Stomach smooth muscle (tissue), 2 donors: ENCODE results near the gene TTBK1.

Source experiments
- H3K27ac ChIP-seq: one replicate; pipeline ENCODE4 v1.7.0; 2013; ENCODE audit warnings: mild to moderate bottlenecking, low read length, inconsistent platforms
- H3K27me3 ChIP-seq, 2 donors: one replicate each; pipeline ENCODE4 v1.7.0; 2013; ENCODE audit warnings: low read length in 2 of 2; ENCODE audit not compliant: insufficient read depth in 2 of 2, control insufficient read depth in 1 of 2
- H3K36me3 ChIP-seq, 2 donors: one replicate each; pipeline ENCODE4 v1.7.0; 2013; ENCODE audit warnings: low read length in 2 of 2; ENCODE audit not compliant: control insufficient read depth in 2 of 2, insufficient read depth in 2 of 2
- H3K4me1 ChIP-seq: one replicate; pipeline ENCODE4 v1.7.0; 2013; ENCODE audit warnings: low read length; ENCODE audit not compliant: control insufficient read depth, insufficient read depth
- H3K4me3 ChIP-seq, 2 donors: one replicate each; pipeline ENCODE4 v1.7.0; 2013; ENCODE audit warnings: low read length in 2 of 2
- H3K9ac ChIP-seq, 2 donors: one replicate each; pipeline ENCODE4 v1.7.0; 2013; ENCODE audit warnings: low read length in 2 of 2, mild to moderate bottlenecking in 1 of 2
- H3K9me3 ChIP-seq, 2 donors: one replicate each; pipeline ENCODE4 v1.7.0; 2013; ENCODE audit warnings: low read length in 2 of 2; ENCODE audit not compliant: control insufficient read depth in 2 of 2
- donor health status: healthy.
- donor health status: Pancreatic carcinoma.

Gene TTBK1

GRCh38 chr6:43328528-43328927 lies 85.2 kb downstream of the TTBK1 start:
- Histone ChIP-seq H3K27me3 (no peaks in the 10 kb centered on the region), H3K4me1 (no peaks in the 10 kb centered on the region), H3K9ac (no peak overlapping the region), H3K9me3 (no peaks in the 10 kb centered on the region), H3K27ac (no peak overlapping the region), H3K36me3 (peaks cover 0 to 8% of the 10 kb centered on the region in 2 donors), H3K4me3 (no peak overlapping the region)

GRCh38 chr6:43331470-43331869 lies 88.2 kb downstream of the TTBK1 start:
- H3K27ac ChIP-seq: no peak overlapping the region
- peaks cover 0 to 9% of the 10 kb centered on the region in 2 donors for H3K36me3 ChIP-seq
- H3K9ac ChIP-seq: no peak overlapping the region
- H3K9me3 ChIP-seq: no peaks in the 10 kb centered on the region
- H3K4me1 ChIP-seq: no peaks in the 10 kb centered on the region
- no peak overlapping the region for H3K4me3 ChIP-seq
- H3K27me3 ChIP-seq: no peaks in the 10 kb centered on the region

- H3K9me3 ChIP-seq: no peaks in the 10 kb centered on the region
- H3K9ac ChIP-seq: no peak overlapping the region
- peaks cover 0 to 10% of the 10 kb centered on the region in 2 donors for H3K36me3 ChIP-seq
- H3K4me3 ChIP-seq: no peak overlapping the region
- no peaks in the 10 kb centered on the region for H3K27me3 ChIP-seq
- H3K4me1 ChIP-seq: no peaks in the 10 kb centered on the region
- H3K27ac ChIP-seq: no peak overlapping the region
Observed at GRCh38 chr6:43331891-43332290, 88.6 kb downstream of the TTBK1 start.

GRCh38 chr6:43334466-43335095 lies 91.3 kb downstream of the TTBK1 start:
- Histone ChIP-seq H3K36me3 (peaks cover 17 to 30% of the 10 kb centered on the region in 2 donors), H3K4me3 (no peak overlapping the region), H3K27ac (no peak overlapping the region), H3K27me3 (no peaks in the 10 kb centered on the region), H3K4me1 (no peaks in the 10 kb centered on the region), H3K9me3 (no peaks in the 10 kb centered on the region), H3K9ac (no peak overlapping the region)

- Histone ChIP-seq H3K36me3 (peaks cover 24 to 39% of the 10 kb centered on the region in 2 donors), H3K4me1 (no peaks in the 10 kb centered on the region), H3K4me3 (no peak overlapping the region), H3K9me3 (no peaks in the 10 kb centered on the region), H3K27ac (no peak overlapping the region), H3K27me3 (no peaks in the 10 kb centered on the region), H3K9ac (no peak overlapping the region)
Observed at GRCh38 chr6:43335469-43335868, 92.2 kb downstream of the TTBK1 start.

GRCh38 chr6:43336382-43336781 lies 93.1 kb downstream of the TTBK1 start:
- Histone ChIP-seq H3K27ac (no peak overlapping the region), H3K27me3 (no peaks in the 10 kb centered on the region), H3K4me1 (no peaks in the 10 kb centered on the region), H3K9me3 (no peaks in the 10 kb centered on the region), H3K4me3 (no peak overlapping the region), H3K9ac (no peak overlapping the region), H3K36me3 (peaks cover 31 to 42% of the 10 kb centered on the region in 2 donors)
